HepG2 (cell line): Measurements from ENCODE around the gene RNF40. TPM values are rescaled to one million over a fixed set of nuclear protein-coding genes. Genes with fewer than 3 reads are reported as not detected.
A peak's percentile ranks its signal among the peaks of the same experiment; 100 is the strongest.

Experiments used
- BCL6 ChIP-seq: IDR thresholded peaks from 2 replicates; pipeline ENCODE4 v1.6.1; 2016; ENCODE audit warnings: missing genetic modification reagents, missing compliant biosample characterization
- E2F1 ChIP-seq: sonication (generic); formaldehyde crosslinking; IDR thresholded peaks from 2 replicates; pipeline ENCODE4 v1.5.0; 2020; ENCODE audit warnings: missing genetic modification reagents
- FOXJ3 ChIP-seq: sonication (generic); formaldehyde crosslinking; IDR thresholded peaks from 2 replicates; pipeline ENCODE4 v1.4.0; 2020; ENCODE audit warnings: missing genetic modification reagents, mild to moderate bottlenecking, borderline replicate concordance
- MLLT10 ChIP-seq: sonication (generic); formaldehyde crosslinking; IDR thresholded peaks from 2 replicates; pipeline ENCODE4 v1.4.0; 2020; ENCODE audit warnings: missing genetic modification reagents
- SALL2 ChIP-seq: sonication (generic); formaldehyde crosslinking; IDR thresholded peaks from 2 replicates; pipeline ENCODE4 v1.8.1; 2023; ENCODE audit warnings: mild to moderate bottlenecking, missing genetic modification reagents, inconsistent platforms
- SNAPC4 ChIP-seq: sonication (generic); formaldehyde crosslinking; IDR thresholded peaks from 2 replicates; pipeline ENCODE4 v1.4.0; 2020; ENCODE audit warnings: mild to moderate bottlenecking, missing genetic modification reagents
- STAT6 ChIP-seq: sonication (generic); formaldehyde crosslinking; IDR thresholded peaks from 2 replicates; pipeline ENCODE4 v1.4.0; 2020; ENCODE audit warnings: missing genetic modification reagents, mild to moderate bottlenecking, borderline replicate concordance
- TFAP4 ChIP-seq: sonication (generic); IDR thresholded peaks from 2 replicates; pipeline ENCODE4 v1.6.1; 2016; ENCODE audit warnings: low read depth, borderline replicate concordance
- ZFP36L1 ChIP-seq: sonication (generic); formaldehyde crosslinking; IDR thresholded peaks from 2 replicates; pipeline ENCODE4 v1.8.0; 2022; ENCODE audit warnings: mild to moderate bottlenecking, missing genetic modification reagents, moderate library complexity
- ZNF18 ChIP-seq: sonication (generic); formaldehyde crosslinking; IDR thresholded peaks from 2 replicates; pipeline ENCODE4 v1.8.0; 2022; ENCODE audit warnings: mild to moderate bottlenecking, missing genetic modification reagents; ENCODE audit not compliant: insufficient replicate concordance
- ZNF260 ChIP-seq: sonication (generic); formaldehyde crosslinking; IDR thresholded peaks from 2 replicates; pipeline ENCODE4 v1.4.0; 2020; ENCODE audit warnings: missing genetic modification reagents, low read depth, mild to moderate bottlenecking, borderline replicate concordance
- ZNF441 ChIP-seq: sonication (generic); formaldehyde crosslinking; IDR thresholded peaks from 2 replicates; pipeline ENCODE4 v1.7.0; 2021; ENCODE audit warnings: missing genetic modification reagents, borderline replicate concordance
- ZNF460 ChIP-seq: sonication (generic); formaldehyde crosslinking; IDR thresholded peaks from 2 replicates; pipeline ENCODE4 v1.5.1; 2020; ENCODE audit warnings: missing genetic modification reagents, mild to moderate bottlenecking, borderline replicate concordance
- ZNF674 ChIP-seq: sonication (generic); formaldehyde crosslinking; IDR thresholded peaks from 2 replicates; pipeline ENCODE4 v1.5.0; 2020; ENCODE audit warnings: low read depth, mild to moderate bottlenecking, missing genetic modification reagents
- ZNF891 ChIP-seq: sonication (generic); formaldehyde crosslinking; IDR thresholded peaks from 2 replicates; pipeline ENCODE4 v1.5.0; 2020; ENCODE audit warnings: mild to moderate bottlenecking, missing genetic modification reagents
- polyA plus RNA-seq, 8 experiments: library from polyadenylated mRNA; depleted of rRNA in 3 of 8; stranded (reverse) in 7 of 8; unstranded in 1 of 8; fragments of >200 nt; fragmentation: Illumina TruSeq in 4 of 8; extraction: Trizol in 4 of 8; gene quantifications; 2 replicates each; pipeline versions ENCODE4 v1.2.1 to v1.2.3, GENCODE V29; 2011 to 2016; ENCODE audit warnings: low read depth in 4 of 8, missing spikeins in 1 of 8, mixed read lengths in 1 of 8; ENCODE audit not compliant: insufficient read depth in 1 of 8
- total RNA-seq, 5 experiments: library from RNA; depleted of rRNA; stranded (reverse); fragments of >200 nt; fragmentation: Illumina TruSeq; extraction: Trizol; gene quantifications; 2 replicates each; pipeline ENCODE4 v1.2.3, GENCODE V29; 2016; ENCODE audit warnings: low read depth in 1 of 5

The RNF40 gene
- total and polyA plus RNA-seq, 2 of the 13 experiments (the other 11 are each of a cell fraction or from before 2014, with no cell fraction given): 84.0 to 85.6 TPM

- TF ChIP-seq SNAPC4 (CRISPR knock-in tag) (peak; percentile 27; the same call in 1 of the 2 replicates), E2F1 (peak; percentile 86), ZNF260 (CRISPR knock-in tag) (no peak), FOXJ3 (CRISPR knock-in tag) (peak; percentile 49; the same call in 1 of the 2 replicates), ZNF891 (CRISPR knock-in tag) (peak; percentile 68), STAT6 (no peak), ZFP36L1 (CRISPR knock-in tag) (no peak), SALL2 (CRISPR knock-in tag) (peak; percentile 74; the same call in 1 of the 2 replicates), ZNF18 (peak; percentile 69), MLLT10 (CRISPR knock-in tag) (no peak), ZNF441 (CRISPR knock-in tag) (0 out of 2 replicates have a peak, but pooled peaks have one; percentile 39), ZNF674 (CRISPR knock-in tag) (0 out of 2 replicates have a peak, but pooled peaks have one; percentile 19), TFAP4 (0 out of 2 replicates have a peak, but pooled peaks have one; percentile 2), BCL6 (CRISPR knock-in tag) (no peak; the same call in 1 of the 2 replicates), ZNF460 (CRISPR knock-in tag) (no peak)
These were observed at the start of gene RNF40, which contains the start of gene CFAP119 (continued) for GRCh38 chr16:30761928-30762902.
